ENCODE data around the gene CX3CR1.

- TF ChIP-seq CTCF (IDR thresholded peaks at IDR 0.05; ENCODE audit: low read depth, low read length) (no peak), EZH2phosphoT487 (IDR thresholded peaks at IDR 0.05; ENCODE audit: low read depth) (no peak)
Measured at GRCh38 chr3:39237027-39237426, 42.8 kb downstream of the CX3CR1 start.
